ELR (cell line): ENCODE measurements around the gene ARID5B.
A peak's percentile ranks its signal among the peaks of the same experiment; 100 is the strongest.

Source experiments
- DNase-seq: peaks from one replicate; pipeline ENCODE4 v3.0.0-alpha.2; 2015; ENCODE audit warnings: low read depth

The ARID5B gene

DNA sequence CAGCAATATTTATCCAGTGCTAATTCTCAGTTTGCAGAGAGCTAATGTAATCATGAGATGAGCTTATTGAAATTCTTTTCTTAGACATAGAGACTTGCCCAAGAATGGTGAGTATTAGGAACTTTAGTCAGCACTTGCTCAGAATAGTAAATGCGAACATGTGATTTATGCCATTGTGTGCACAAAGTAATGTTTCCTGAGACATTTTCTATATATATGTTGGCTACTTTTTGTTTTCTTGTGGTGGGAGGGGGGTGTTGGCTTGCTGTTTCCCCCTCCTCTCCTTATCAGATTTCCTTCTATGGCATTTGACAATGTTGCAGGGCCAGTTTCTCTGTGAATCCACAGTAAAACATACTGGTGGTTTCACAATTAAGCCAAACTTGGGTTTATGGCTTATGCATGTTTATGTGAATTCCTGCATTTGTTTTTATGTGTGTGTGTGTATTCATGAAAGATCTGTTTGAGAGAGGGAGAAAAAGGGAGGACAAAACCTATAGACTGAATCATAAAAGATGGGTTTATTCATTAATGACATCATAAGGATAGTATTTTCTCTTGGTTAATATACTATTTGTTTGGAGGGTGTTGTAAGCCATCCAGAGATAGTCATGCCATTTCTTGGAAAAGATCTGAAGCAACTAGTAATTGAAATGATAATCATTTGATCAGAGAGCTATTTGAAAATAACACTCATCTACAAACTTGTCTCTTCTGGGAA is 36.3 kb downstream of the ARID5B start:
- peak; percentile 63 for DNase-seq

DNA sequence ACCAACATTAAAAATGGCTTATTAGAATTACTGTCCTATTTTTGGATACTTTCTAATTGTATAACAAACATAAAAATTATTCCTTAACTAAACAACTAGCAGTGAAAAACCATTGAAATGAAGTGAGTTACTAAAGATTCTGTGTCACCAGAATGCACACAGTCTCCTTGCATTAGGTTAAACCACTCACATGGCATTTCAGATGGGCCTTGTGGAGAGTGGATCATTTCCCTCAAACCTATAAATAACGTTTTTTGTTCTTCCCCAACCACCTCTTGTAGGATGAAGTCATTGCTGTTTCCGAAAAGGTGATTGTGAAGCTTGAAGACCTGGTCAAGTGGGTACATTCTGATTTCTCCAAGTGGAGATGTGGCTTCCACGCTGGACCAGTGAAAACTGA is 38.4 kb downstream of the ARID5B start:
- DNase-seq = peak; percentile 56

DNA sequence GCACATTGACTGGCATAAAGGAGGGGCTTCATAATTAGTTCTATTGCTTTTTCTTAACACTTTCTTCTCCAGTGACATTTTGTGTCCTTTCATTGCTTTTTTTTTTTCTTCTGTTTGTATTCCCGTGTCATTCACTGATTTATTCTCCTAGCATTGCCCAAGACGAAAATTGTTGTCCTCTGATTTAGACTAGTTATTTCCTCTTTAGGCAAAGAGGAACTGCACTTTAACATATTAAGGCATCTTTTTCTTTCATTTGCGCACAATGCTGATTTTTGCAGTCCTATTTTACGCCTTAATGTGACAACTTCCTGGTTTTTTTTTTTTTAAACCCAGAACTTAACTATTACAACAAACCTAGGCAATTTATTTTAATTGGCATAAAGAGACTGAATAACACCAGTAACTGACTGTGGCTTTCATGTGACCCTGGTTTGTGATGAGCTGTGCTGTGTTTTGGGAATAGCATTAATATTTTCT is 39.7 kb downstream of the ARID5B start:
- no peak for DNase-seq

DNA sequence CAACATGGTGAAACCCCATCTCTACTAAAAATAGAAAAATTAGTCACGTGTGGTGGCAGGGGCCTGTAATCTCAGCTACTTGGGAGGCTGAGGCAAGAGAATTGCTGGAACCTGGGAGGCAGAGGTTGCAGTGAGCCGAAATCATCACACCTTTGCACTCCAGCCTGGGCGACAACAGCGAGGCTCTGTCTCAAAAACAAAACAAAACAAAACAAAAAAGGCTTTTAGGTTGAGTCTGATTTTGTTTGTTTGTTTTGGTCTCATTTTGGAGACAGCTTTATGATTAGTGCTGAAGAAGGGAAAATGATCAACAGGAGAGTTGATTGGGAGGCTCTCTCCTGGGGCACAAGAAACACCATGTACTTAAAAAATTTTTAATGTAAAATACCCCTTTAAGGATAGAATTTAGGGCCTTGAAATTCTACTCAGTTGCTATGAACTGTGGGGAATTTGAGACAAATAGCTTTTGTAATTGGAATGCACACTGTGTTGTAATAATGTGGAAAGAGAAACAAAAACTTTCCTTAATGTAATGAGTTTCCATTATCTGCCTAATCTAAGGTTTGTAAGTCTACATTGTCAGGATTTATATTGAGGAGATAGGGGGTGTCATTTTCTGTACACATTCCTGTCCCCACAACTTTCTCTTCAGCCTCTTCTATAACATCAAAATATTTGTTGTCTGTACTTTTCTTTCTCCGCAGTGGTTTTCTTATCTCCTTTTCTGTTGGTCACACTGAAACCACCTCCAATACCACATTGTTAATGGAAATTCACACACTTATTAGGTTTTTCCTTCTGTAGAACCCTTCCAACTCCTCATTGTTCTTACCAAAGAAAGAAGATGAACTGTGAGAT is 41.3 kb downstream of the ARID5B start:
- DNase-seq = no peak

DNA sequence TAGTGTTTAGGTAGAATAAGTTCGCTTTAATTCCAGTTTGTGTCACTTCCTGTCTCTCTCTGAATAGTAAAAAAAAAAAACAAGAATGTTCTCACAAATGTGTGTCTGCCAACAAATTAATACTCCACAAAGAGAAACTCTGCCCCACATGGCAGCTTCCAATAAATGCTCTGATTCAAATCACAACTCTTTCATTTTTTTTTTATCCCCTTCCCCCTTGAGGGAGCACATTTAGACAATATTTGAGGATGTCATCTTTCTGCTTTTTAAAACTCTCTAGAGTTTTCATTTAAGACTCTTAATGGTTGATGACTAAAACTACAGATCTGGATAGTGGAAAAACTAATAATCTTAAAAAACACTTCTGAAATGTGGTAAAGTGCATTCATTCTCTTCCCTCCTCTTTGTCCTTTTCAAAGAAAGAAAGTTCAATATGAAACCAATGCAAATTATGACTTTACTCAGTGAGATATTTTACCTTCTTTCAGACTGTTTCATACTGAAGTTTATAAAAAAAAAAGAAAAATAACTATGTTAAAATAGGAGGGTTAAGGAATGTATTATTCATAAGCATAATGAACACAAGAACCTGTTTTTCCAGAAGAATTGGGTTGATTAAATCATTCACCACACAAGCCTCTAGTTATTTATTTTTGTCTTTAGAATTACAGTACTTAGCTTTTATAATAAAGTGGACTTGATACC is 42.3 kb downstream of the ARID5B start:
- DNase-seq = peak; percentile 60

DNA sequence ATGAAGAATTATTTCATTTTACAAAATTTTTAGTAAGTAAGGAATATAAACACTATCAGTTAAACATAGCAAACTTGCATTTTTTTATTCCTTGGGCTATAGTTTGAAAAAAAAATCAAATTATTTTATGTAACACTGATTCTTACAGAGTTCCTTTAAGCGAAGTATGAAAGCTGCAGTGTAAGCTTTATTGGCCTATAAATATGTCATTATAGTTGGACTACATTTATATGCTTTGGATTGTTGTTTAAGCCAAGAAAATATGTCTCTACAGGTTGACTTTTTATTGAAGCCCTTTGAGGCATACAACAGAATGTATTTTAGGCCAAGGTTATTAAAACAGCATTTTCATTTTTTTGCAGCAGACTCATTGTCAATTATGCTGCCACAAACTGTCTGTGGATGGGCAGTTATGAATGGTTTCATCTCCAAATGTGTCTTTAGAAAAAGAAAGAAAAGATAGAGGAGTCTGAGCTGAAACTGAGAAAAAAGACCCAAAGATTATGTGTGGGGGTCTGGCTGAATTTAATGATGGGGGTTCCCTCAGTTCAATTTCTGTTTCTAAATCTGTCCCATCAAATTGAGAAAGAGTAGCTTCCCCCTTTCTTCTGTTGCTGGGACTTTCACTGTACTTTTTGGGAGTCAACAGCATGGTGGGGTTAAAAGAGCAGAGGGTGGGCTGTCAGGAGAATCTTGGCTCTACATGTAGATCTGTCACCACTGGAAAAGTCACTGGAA is 43.1 kb downstream of the ARID5B start:
- DNase-seq = no peak

DNA sequence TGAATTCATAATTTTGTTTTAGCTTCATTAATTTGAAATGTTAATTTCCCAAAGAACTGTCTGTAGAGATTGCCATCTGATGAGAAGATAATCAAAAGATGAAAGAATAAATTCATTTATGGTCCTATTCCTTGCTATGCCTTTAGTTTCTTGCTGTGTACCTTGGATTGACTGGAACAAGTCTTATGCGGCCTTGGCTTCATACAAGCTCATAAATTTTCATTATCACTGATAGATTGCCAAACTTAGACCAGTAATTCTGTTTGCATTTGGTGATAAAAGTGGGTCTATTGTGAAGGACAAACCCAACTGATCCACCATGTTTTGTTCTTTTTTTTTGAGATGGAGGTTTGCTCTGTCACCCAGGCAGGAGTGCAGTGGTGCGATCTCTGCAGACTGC is 48.2 kb downstream of the ARID5B start:
- DNase-seq = no peak

DNA sequence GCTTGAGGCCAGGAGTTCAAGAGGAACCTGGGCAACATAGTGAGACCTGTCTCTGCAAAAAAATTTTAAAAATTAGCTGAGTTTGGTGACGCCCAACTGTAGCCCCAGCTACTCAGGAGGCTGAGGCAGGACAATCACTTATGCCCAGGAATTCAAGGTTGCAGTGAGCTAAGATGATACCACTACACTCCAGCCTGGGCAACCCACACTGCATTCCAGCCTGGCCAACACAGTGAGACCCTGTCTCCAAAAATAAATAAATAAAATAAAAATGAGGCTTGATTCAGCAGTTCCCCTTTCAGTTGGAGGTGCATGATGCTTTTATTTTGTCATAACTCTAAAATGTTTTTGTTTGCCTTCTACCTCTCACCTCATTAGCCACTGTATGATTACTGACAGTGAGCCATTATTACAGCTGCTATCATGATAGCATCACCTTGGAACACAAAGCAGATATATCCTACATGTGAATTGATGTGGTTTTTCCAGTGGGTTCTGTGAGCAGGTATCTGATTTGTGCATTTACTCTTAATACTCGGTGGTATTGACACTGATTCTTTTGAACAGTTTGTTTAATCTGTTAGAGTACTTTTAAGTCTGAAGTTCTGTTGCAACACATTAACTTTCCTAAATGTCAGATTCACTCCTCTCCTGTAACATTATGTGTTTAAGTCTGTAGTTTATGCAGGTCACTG is 49.1 kb downstream of the ARID5B start:
- no peak for DNase-seq

DNA sequence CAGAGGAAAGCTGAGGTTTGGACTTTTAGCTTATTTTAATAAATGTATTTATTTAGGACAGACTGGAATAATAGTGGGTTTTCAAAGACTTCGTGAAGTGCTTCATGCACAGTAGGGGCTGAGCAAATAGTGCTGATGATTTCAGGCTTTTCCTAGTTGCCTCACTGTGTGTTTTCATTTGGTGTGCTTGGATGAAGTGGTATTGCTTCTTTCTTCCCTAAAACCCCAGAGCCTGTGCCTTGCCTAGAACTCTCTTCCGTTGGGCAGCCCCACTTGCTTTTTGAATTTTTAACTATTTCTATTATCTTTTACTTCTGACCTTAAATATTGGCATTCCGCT is 49.6 kb downstream of the ARID5B start:
- DNase-seq = no peak

DNA sequence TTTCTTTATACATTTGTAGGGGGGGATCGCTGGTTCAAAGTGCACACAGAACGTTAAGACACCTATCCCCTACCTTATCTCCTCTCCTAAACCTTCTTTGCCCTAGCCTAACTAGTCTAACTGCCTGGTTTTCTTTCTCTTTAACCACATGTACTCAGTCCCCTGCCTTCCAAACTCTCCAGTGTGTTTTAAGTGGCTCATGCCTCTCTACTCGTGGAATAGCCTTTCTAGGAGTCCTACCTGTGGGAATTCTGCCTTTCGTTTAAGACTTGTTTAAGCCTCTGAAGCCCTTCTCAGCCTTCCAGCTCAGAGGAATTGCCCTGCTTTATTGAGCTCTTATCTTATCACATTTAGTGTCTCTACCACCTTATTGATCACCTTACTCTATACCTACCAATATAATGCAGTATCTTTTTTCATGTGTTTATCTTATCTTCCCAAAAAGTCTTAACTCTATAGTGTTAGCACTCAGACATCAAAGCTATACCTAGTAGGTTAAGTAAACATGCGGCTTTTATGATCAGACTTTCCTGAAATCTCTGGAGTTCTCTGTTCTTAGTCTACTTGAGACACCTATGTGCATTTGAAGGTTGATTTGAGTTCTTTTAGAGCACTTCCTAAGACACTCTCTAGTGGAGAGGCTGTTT is 50.7 kb downstream of the ARID5B start:
- no peak for DNase-seq

DNA sequence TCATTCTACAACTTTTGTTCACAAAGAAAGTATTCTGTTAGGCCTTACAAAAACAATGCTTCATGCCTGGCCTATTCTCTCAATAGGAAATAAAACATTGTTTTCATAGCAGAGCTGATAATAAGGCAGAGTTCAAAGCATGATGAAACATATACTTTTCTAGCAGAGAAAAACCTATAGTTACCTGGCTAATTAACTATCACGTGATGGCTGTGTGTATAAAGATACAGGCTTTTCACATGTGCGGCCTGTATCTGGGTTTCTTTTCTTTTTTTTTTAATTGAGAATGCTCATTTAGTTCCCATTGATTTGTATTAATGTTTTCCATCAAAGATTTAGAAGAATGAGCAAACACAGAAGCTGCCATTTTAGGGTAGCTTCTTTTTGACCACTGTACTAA is 51.7 kb downstream of the ARID5B start:
- no peak for DNase-seq

DNA sequence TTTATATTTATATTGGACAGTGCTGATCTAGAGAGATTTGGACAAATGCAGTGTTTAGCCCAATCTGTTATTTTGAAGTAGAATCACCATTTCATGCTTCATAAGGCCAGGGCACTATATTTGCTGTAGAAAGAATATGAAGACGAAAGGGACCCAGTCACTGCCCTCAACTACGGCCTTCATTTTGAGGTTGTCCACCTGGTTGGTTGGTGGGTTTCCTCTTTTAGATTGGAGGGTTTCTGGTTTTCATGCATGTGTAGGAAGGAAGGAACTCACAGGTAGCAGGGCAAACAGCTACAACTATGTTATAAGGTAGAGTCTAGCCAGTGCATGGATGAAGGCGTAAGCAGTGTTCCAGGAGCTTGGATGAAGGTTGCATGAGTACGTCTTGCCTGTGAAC is 56.3 kb downstream of the ARID5B start:
- DNase-seq = no peak

DNA sequence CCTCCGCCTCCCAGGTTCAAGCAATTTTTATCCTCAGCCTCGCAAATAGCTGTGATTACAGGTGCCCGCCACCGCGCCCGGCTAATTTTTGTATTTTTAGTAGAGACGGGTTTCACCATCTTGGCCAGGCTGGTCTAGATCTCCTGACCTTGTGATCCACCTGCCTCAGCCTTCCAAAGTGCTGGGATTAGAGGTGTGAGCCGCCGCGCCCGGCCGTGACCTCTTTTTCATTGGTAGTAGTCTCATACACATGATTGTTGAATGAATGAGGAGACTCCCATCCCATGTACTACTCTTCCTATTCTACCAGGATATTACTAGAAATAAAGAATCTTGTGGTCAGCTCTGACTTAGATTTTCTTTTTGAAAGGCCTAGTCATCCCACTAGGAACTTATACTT is 56.8 kb downstream of the ARID5B start:
- DNase-seq = no peak

DNA sequence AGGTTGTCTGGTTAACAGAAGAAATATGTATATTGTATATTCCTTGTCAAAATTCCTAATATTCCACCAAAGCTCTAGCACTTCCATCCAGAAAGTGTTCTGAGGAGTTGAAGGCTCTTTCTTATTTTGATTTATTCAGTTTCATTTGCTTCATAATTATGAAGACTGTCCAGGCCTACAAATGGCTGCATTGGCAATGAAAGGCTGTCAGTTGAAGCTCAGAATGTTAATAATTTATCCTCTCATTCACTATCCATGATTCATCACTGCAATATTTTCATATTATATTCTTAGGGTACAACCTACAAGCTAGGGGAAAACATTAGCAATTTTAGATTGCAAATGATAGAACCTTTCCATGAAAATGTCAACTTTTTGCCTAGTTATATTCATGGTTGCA is 57.3 kb downstream of the ARID5B start:
- no peak for DNase-seq

DNA sequence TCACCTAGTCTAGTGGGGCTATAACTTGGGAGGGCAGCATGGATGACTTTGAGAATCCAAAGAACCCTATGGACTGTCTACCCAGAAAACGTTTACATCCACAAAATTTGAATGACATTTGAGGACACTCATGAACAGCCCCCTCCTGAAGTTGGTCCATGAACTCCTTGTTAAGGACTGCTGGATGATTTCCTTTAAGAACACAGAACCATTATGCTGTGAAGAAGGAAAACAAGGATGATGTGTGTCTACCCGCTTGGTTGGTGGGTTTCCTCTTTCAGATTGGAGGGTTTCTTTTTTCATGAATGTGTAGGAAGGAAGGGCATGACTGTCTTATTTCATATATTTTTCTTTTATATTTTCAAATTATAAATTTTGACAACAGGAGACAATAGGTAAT is 58.3 kb downstream of the ARID5B start:
- DNase-seq = no peak

DNA sequence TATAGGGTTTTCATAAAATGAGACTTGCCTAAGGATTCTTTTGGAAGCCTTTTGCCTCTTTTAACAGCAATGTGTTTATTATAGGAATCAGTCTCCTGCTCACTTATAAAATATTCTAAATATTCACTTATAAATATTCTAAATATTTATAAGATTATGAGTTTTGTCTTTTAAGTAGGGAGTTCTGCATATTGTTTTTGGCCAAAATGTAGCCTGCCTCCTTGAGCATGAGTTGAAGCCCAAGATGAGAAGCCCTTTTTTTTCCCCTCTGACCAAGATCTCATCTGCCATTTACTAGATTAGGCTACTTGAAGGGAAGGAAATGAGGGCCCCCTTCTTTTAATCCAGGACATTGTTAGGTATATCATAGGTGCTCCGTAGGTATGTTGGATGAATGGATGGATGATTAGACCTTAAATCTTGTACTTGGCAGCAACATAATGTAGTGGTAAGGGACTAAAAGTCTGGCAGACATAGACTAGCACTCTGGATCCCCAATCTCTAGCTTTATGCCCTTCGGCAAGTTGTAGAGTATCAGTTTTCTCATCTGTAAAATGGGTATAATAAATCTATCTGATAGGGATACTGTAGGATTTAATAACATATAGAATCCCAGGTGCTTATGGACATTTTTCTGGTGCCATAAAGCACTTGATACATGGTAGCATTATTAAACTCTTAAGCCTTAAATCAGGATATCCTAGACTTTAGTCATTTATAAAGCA is 59.1 kb downstream of the ARID5B start:
- DNase-seq = no peak

DNA sequence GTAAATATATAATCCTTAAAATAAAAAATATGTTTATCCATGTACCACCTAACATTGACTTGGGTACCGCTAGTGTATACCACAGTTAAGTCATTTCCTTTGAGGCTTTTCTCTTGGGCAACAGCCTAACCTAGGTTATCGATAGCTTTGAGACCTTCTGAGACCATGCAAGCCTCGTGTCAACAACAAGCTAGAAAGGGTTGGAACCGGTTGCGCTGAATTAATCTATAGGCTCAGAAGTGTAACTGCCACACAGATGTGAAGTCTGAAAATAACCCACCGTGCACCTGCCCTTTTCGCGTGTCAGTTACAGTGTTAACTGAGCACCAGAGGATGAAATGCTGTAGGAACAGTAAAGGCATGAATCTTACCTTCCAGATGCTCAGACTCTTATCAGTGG is 59.8 kb downstream of the ARID5B start:
- DNase-seq = no peak

DNA sequence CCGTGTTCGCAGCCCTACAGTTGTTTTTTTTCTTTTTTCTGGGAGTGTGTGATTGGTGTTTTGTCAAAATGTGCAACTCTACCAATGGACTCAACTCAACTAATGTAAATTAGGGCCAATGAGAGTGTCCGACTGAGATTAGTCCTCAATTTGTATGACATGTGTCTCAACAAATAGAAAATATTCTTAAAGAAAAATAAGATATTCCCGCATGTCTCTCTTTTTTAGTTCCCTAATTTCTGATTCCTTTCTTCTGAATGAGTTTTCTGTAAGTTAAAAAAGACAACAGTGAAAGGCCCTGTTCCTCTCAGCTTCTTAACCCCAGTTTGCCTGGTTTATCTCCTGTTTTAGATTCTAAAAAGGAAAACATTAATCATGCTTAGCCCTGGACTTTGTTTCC is 61.5 kb downstream of the ARID5B start:
- no peak for DNase-seq

DNA sequence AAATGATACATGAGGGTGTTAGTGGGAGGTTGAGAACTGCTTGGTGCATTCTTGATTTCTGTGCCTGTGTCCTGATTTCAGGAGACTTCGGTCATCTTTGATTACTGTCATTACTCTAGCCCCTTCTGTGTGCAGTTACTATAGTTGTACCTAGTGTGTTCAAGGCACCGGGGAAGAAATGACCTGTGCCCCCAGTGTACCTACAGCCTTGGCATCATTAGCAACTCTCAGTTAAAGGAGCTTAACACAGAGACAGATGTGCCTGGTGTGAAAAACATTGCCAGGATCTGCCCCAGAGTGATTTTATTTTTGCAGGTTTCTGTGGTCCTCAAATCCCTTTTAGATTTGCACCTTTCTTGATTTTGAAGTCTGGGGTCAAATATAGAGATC is 62.2 kb downstream of the ARID5B start:
- DNase-seq = no peak

DNA sequence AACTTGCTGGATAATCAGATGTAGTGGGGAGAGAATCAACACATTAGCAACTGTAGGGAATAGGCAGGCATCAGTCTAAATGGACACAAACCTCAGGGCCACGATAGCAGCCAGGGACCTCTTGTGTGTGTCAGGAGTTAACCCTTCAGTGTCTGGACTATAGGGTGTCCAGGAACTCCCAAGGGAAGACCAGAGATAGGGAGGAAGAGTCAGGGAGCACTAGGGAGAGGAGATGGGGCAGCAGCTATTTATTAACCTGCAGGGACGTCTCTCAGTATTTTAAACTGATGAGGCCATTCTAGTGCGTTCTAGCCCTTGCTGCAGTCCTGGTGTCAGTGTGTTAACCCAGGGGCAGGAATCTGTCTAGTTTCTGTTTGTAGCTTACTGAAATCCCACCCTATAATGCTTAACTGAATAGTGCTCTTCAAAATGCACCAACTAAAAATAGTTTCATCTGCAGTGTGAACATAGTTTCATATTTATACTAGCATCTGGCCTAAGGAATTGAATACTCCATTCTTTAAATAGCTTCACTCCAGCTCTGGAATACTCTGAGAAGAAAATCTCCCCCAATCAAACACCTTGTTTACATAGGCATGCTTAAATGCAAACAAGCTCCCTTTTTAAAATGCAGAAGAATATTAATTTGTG is 62.7 kb downstream of the ARID5B start:
- DNase-seq = no peak
